OCI-LY3 (cell line): Measurements from ENCODE around the gene TULP3.

Experiments used
- H2AFZ ChIP-seq: fragments of 200-600, 300-600 bp; shearing (Covaris generic); 2 replicates; pipeline ENCODE4 v1.6.0; 2014; ENCODE audit warnings: antibody characterized with exemption, low read depth, low read length
- H3K27ac ChIP-seq: fragments of 200-600, 300-600 bp; sonication (generic); 2 replicates; pipeline ENCODE4 v1.5.1; 2014; ENCODE audit warnings: mild to moderate bottlenecking, low read length, moderate library complexity, mixed read lengths
- H3K27me3 ChIP-seq: fragments of 200-600, 300-600 bp; sonication (generic); 2 replicates; pipeline ENCODE4 v1.6.1; 2014; ENCODE audit warnings: low read depth, low read length, mixed read lengths
- H3K36me3 ChIP-seq: fragments of 200-600, 300-600 bp; sonication (generic); replicated peaks from 2 replicates; pipeline ENCODE3; 2014; ENCODE audit warnings: low read depth, low read length, mixed read lengths
- H3K4me1 ChIP-seq: fragments of 300-600, 200-600 bp; sonication (generic); 2 replicates; pipeline ENCODE4 v1.6.1; 2014; ENCODE audit warnings: low read length, mixed read lengths
- H3K4me2 ChIP-seq: fragments of 200-600, 300-600 bp; sonication (generic); 2 replicates; pipeline ENCODE4 v1.6.1; 2014; ENCODE audit warnings: low read length, mixed read lengths
- H3K4me3 ChIP-seq: fragments of 300-600, 200-600 bp; sonication (generic); 2 replicates; pipeline ENCODE4 v1.5.1; 2014; ENCODE audit warnings: antibody characterized with exemption, mild to moderate bottlenecking, low read length, moderate library complexity
- H3K79me2 ChIP-seq: fragments of 300-600, 200-600 bp; shearing (Covaris generic); 2 replicates; pipeline ENCODE4 v1.6.1; 2014; ENCODE audit warnings: mild to moderate bottlenecking, low read length, mixed read lengths
- H3K9ac ChIP-seq: fragments of 300-600, 200-600 bp; shearing (Covaris generic); 2 replicates; pipeline ENCODE4 v1.6.0; 2014; ENCODE audit warnings: mild to moderate bottlenecking, low read length, moderate library complexity
- H3K9me3 ChIP-seq: fragments of 200-600, 300-600 bp; shearing (Covaris generic); 2 replicates; pipeline ENCODE4 v1.6.1; 2014; ENCODE audit warnings: low read length, mixed read lengths; ENCODE audit not compliant: insufficient read depth
- H4K20me1 ChIP-seq: fragments of 200-600, 300-600 bp; sonication (generic); 2 replicates; pipeline ENCODE4 v1.6.1; 2016; ENCODE audit warnings: low read length, mixed read lengths; ENCODE audit not compliant: insufficient read depth
- CTCF ChIP-seq: fragments of 200-600, 300-600 bp; sonication (generic); IDR thresholded peaks from 2 replicates; pipeline ENCODE4 v1.5.1; 2014; ENCODE audit warnings: antibody characterized with exemption, low read length, low read depth
- EZH2phosphoT487 ChIP-seq: fragments of 200-600 bp; shearing (Covaris generic); IDR thresholded peaks from 2 replicates; pipeline ENCODE4 v1.6.1; 2018; ENCODE audit warnings: antibody characterized with exemption, mixed run types, low read depth

TULP3 gene

GRCh38 chr12:2890388-2891239 is at the start of gene TULP3:
TULP3 (plus strand) TSS chr12:2890891; CDS start chr12:2890948, 57 bp downstream.
- Histone ChIP-seq H3K9me3 (no peaks in the 10 kb centered on the region), H3K4me1 (peaks cover 9% of the 10 kb centered on the region), H2AFZ (peak within 1 kb of the TSS; percentile 88), H3K9ac (peak within 1 kb of the TSS; percentile 86), H3K27ac (peak within 1 kb of the TSS; percentile 14; the same call in 1 of the 2 replicates), H3K4me3 (peak within 1 kb of the TSS; percentile 82), H3K79me2 (peaks cover 16% of the 10 kb centered on the region), H3K36me3 (peaks cover 19% of the 10 kb centered on the region), H3K4me2 (peak within 1 kb of the TSS; percentile 97), H4K20me1 (no peaks in the 10 kb centered on the region), H3K27me3 (no peaks in the 10 kb centered on the region)
- TF ChIP-seq CTCF (no peak), EZH2phosphoT487 (no peak)

- H4K20me1 ChIP-seq: no peaks in the 10 kb centered on the region
- no peak overlapping the region for H3K27ac ChIP-seq
- H3K36me3 ChIP-seq: peaks cover 3% of the 10 kb centered on the region
- no peak overlapping the region for H2AFZ ChIP-seq
- H3K4me2 ChIP-seq: no peak overlapping the region
- H3K4me3 ChIP-seq: no peak overlapping the region
- TF ChIP-seq CTCF: no peak
- no peak for TF ChIP-seq EZH2phosphoT487
- no peaks in the 10 kb centered on the region for H3K27me3 ChIP-seq
- no peak overlapping the region for H3K9ac ChIP-seq
- no peaks in the 10 kb centered on the region for H3K79me2 ChIP-seq
- H3K4me1 ChIP-seq: no peaks in the 10 kb centered on the region
- H3K9me3 ChIP-seq: no peaks in the 10 kb centered on the region
Measured at GRCh38 chr12:2841056-2841650, 49.5 kb upstream of the TULP3 start.

GRCh38 chr12:2842948-2843347 is 47.7 kb upstream of the TULP3 start:
- H3K4me2 ChIP-seq: no peak overlapping the region
- no peaks in the 10 kb centered on the region for H3K79me2 ChIP-seq
- no peak for TF ChIP-seq CTCF
- TF ChIP-seq EZH2phosphoT487: no peak
- no peak overlapping the region for H2AFZ ChIP-seq
- no peak overlapping the region for H3K9ac ChIP-seq
- no peaks in the 10 kb centered on the region for H3K9me3 ChIP-seq
- H3K36me3 ChIP-seq: no peaks in the 10 kb centered on the region
- no peaks in the 10 kb centered on the region for H3K27me3 ChIP-seq
- no peak overlapping the region for H3K27ac ChIP-seq
- no peaks in the 10 kb centered on the region for H4K20me1 ChIP-seq
- no peak overlapping the region for H3K4me3 ChIP-seq
- no peaks in the 10 kb centered on the region for H3K4me1 ChIP-seq

GRCh38 chr12:2844786-2845185 is 45.9 kb upstream of the TULP3 start:
- Histone ChIP-seq H3K4me1 (no peaks in the 10 kb centered on the region), H3K79me2 (no peaks in the 10 kb centered on the region), H4K20me1 (no peaks in the 10 kb centered on the region), H3K9ac (no peak overlapping the region), H3K9me3 (no peaks in the 10 kb centered on the region), H3K27me3 (no peaks in the 10 kb centered on the region), H3K4me3 (no peak overlapping the region), H3K36me3 (no peaks in the 10 kb centered on the region), H3K4me2 (no peak overlapping the region), H2AFZ (no peak overlapping the region), H3K27ac (no peak overlapping the region)
- TF ChIP-seq EZH2phosphoT487 (no peak), CTCF (no peak)
